Suprapubic skin (tissue), 4 donors: ENCODE measurements around the gene SHC2.
"Not testable (repeated sequence)": the region's sequence is repeated elsewhere in the genome, so short reads cannot be mapped to it uniquely, and the experiment has no call there.

Experiments used
- POLR2A ChIP-seq, 2 donors: fragments of 450-650 bp; IDR thresholded peaks; one replicate each; pipeline ENCODE4 v1.6.1; 2017; ENCODE audit warnings: antibody characterized with exemption in 2 of 2, mild to moderate bottlenecking in 2 of 2, moderate library complexity in 2 of 2
- POLR2AphosphoS5 ChIP-seq, 3 donors: sonication (generic); formaldehyde crosslinking; IDR thresholded peaks; one replicate each; pipeline ENCODE4 v1.6.1; 2017; ENCODE audit warnings: antibody characterized with exemption in 3 of 3
- TF ChIP-seq, protein P1 (sequence below), 2 donors: fragments of 200-600 bp in 1 of 2; fragments of 450-650 bp in 1 of 2; sonication (generic) in 1 of 2; IDR thresholded peaks; one replicate each; pipeline ENCODE4 v1.5.1; 2016 to 2019; ENCODE audit warnings: antibody characterized with exemption in 2 of 2, mild to moderate bottlenecking in 1 of 2, moderate library complexity in 1 of 2

DNA sequence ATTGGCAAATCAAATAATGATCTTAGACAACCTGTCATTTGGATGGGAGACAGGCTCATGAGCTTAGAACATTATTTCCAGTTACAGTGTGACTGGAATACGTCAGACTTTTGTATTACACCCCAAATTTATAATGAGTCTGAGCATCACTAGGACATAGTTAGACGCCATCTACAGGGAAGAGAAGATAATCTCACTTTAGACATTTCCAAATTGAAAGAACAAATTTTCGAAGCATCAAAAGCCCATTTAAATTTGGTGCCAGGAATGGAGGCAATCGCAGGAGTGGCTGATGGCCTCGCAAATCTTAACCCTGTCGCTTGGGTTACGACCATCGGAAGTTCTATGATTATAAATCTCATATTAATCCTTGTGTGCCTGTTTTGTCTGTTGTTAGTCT, 74.6 kb downstream of the SHC2 start:
- TF ChIP-seq, protein P1, sequence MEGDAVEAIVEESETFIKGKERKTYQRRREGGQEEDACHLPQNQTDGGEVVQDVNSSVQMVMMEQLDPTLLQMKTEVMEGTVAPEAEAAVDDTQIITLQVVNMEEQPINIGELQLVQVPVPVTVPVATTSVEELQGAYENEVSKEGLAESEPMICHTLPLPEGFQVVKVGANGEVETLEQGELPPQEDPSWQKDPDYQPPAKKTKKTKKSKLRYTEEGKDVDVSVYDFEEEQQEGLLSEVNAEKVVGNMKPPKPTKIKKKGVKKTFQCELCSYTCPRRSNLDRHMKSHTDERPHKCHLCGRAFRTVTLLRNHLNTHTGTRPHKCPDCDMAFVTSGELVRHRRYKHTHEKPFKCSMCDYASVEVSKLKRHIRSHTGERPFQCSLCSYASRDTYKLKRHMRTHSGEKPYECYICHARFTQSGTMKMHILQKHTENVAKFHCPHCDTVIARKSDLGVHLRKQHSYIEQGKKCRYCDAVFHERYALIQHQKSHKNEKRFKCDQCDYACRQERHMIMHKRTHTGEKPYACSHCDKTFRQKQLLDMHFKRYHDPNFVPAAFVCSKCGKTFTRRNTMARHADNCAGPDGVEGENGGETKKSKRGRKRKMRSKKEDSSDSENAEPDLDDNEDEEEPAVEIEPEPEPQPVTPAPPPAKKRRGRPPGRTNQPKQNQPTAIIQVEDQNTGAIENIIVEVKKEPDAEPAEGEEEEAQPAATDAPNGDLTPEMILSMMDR (IDR thresholded peaks at IDR 0.05), result not testable (repeated sequence)
- not testable (repeated sequence) for TF ChIP-seq POLR2AphosphoS5, POLR2A (IDR thresholded peaks at IDR 0.05)
